NCI-H2196 treated with DMSO at 0.1 percent for 48 hours (cell line): ENCODE measurements around the gene KRT7.
A peak's percentile ranks its signal among the peaks of the same experiment; 100 is the strongest.

Experiments used
- DNase-seq: peaks from one replicate; lab custom pipeline; 2025; ENCODE audit not compliant: unreplicated experiment; lab: John Stamatoyannopoulos, UW

Gene KRT7

GRCh38 chr12:52211716-52212585, 21.1 kb upstream of the KRT7 start:
- no peak for DNase-seq

GRCh38 chr12:52212701-52213563, 20.1 kb upstream of the KRT7 start:
- no peak for DNase-seq

GRCh38 chr12:52213564-52214420, 19.3 kb upstream of the KRT7 start:
- peak; percentile 70 for DNase-seq

DNA sequence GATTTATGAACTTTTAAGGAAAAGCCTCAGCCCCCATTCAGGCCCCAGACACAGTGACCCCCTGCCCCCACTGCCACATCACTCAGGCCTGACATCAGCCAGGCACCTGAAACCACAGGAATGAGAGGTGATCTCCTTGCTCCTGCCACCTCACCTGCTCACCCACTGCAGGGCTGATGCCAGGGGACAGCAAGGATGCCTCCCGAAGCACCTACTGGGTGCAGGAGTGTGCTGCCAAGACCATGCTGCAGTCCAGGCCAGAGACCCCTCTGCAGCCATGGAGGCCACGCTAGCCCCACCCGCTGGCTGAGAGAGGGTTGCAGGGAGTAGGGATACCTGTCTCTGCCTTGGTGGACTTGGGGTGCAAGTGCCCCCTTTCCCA, 18.6 kb upstream of the KRT7 start:
- no peak for DNase-seq

DNA sequence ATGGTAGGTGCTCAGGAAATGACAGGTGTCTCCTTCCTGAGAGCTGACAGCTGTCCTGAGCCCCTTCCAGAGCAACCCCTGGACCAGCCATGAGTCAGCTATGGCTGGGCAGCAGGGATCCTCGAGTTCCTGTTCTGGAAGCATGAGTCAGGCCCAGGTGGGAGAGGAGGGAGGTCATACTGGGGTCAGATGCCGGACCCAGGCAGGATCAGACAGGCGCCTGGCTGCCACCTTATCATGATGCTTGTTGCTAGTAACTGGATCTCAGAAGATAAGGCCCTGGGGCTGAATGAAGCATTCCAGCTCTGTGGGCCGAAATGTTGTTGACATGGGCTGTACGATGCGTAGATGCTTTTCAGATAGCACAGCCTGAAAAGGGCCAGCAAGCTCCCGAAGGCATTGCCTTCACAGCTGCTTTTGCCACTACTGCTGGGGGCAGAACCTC, 17.4 kb upstream of the KRT7 start:
- peak; percentile 90 for DNase-seq

DNA sequence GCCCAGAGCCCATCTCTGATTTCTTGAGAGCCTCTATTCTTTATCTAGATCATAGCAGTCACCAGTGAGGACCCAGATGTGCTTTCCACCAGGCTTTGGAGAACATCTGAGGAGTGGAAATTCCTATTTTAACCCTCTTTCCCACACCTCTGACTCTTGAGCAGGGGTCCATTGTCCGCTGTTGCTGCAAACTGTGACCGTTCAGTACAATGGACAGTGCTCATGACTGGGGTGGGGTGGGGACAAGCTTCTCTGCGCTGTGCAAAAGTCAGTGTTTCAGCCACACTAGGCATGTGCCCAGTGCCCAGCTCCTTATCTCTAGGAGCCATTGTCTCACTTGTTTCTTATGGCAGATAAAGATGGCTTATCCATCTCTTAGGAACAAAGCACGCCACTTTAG, 16.9 kb upstream of the KRT7 start:
- no peak for DNase-seq

GRCh38 chr12:52216807-52217206, 16.2 kb upstream of the KRT7 start:
- no peak for DNase-seq

GRCh38 chr12:52217223-52217622, 15.8 kb upstream of the KRT7 start:
- DNase-seq: peak; percentile 32

DNA sequence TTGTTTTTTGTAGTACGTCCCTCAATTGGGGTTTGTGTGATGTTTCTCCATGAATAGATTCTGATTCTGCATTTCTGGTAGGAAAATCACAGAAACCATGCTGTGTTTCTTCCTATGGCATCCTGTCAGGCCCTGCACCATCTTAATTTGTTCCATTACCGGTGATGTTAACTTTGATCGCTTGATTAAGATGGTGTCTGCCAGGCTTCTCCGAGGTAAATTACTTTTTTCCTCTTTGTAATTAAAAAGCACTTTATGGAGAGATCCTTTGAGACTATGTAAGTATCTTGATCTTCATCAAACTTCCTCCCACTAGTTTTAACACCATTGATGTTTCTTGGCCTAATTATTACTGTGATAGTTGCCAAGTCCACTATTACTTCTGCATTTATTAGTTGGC, 15.0 kb upstream of the KRT7 start:
- DNase-seq: no peak

DNA sequence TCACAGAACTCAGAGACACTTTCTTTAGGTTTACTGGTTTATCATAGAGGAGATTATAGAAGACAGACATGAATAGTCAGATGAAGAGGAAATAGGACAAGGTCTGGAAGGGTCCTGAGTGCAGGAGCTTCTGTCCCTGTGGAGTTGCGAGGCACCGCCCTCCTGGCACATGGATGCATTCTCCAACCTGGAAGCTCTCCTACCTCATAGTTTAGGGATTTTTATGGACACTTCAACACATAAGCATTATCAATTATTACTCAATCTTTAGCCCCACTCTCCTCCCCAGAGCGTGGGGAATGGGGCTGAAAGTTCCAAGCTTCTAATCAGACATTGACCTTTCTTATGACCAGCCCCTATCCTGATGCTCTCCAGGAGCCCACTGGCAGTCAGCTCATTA, 12.6 kb upstream of the KRT7 start:
- no peak for DNase-seq

GRCh38 chr12:52221070-52221781, 11.8 kb upstream of the KRT7 start:
- no peak for DNase-seq

- peak; percentile 39 for DNase-seq
Observed at GRCh38 chr12:52221912-52222457, 11.1 kb upstream of the KRT7 start.

DNA sequence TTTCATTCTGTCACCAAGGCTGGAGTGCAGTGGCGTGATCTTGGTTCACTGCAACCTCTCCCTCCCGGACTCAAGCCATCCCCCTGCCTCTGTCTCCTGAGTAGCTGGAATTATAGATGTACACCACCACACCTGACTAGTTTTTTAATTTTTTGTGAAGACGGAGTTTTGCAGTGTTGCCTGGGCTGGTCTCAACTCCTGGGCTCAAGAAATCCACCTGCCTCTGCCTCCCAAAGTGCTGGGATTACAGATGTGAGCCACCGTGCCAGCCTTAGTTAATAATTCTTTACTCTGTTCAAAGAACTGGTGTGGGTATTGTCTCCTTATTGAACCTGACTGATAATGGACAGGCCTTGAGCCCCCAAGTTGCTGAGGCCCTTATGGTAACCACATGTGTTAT, 10.4 kb upstream of the KRT7 start:
- DNase-seq: no peak

DNA sequence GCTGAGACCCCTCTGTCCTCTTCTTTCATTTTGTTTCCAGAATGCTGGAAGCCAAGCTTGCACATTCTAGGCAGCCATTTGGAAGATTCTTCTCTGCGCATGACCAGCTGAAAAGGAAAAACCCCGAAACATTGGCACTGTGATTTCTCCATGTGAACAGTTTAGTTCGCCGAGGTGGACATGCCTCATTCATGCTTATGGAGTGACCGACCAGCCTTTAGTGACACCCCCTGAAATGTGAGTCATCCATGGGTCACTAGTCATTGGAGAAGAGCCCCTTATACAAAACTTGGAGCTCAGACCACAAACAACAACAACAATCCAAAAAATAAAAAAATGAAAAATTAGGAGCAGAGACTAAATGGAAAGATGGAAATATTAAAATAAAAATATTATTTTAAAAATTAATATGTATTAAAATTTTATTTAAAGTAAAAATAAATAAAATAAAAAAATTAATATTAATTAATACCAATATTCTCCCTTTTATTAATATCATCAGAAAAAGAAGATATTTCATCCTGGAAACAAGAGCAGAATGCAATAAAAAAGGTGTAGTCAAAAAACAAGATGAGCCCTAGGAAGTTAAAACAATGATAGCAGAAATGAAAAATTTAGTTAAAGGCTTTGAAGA, 9.5 kb upstream of the KRT7 start:
- DNase-seq: no peak

GRCh38 chr12:52224151-52224550, 8.9 kb upstream of the KRT7 start:
- no peak for DNase-seq

DNA sequence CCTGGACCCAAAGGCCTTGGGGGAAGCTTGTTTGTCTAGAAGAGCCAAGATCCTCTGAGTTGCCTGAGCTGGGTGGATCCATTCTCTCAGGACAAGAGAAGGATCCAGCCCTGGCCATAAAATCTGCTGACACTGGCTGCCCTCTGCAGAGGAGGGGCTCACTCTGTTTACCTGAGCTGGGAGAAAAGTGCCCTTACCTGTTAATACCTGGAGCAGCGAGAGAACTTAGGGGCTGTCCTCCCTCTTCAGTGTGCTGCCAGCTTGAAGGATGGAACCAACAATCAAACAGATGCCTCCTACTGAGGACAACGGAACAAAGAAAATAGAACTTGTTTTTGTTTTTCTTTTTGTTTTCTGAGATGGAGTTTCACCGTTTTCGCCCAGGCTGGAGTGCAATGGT, 7.3 kb upstream of the KRT7 start:
- DNase-seq: no peak

GRCh38 chr12:52226446-52226845, 6.6 kb upstream of the KRT7 start:
- DNase-seq: no peak

GRCh38 chr12:52227606-52228166, 5.4 kb upstream of the KRT7 start:
- no peak for DNase-seq

GRCh38 chr12:52228366-52228765, 4.7 kb upstream of the KRT7 start:
- DNase-seq: no peak
